DND-41 (cell line): Measurements from ENCODE around the gene PCGF2.

Source experiments
- CTCF ChIP-seq: IDR thresholded peaks from 2 replicates; pipeline ENCODE4 v1.5.1; 2012; ENCODE audit warnings: borderline replicate concordance, low read length, moderate library complexity, mild to moderate bottlenecking; ENCODE audit not compliant: poor library complexity, severe bottlenecking; ENCODE audit errors: extremely low read depth
- EZH2 ChIP-seq: IDR thresholded peaks from 3 replicates; pipeline ENCODE4 v1.6.1; 2012; ENCODE audit warnings: borderline replicate concordance, low read depth, mild to moderate bottlenecking, moderate library complexity, low read length, inconsistent platforms; ENCODE audit not compliant: severe bottlenecking

GRCh38 chr17:38750044-38750311, 1.8 kb upstream of the PCGF2 start:
- no peak for TF ChIP-seq CTCF
- TF ChIP-seq EZH2 = no peak
